Gastroesophageal sphincter (tissue), 3 donors: ENCODE results near the gene AGER.

ENCODE experiments used
- CTCF ChIP-seq, 4 experiments: fragments of 200-600 bp in 2 of 4; fragments of 450-650 bp in 2 of 4; sonication (generic) in 1 of 4; IDR thresholded peaks; one replicate each; pipeline ENCODE4 v1.5.1; 2017 to 2019; ENCODE audit warnings: antibody characterized with exemption in 4 of 4, mild to moderate bottlenecking in 2 of 4, moderate library complexity in 2 of 4
- EP300 ChIP-seq: sonication (generic); formaldehyde crosslinking; IDR thresholded peaks from one replicate; pipeline ENCODE4 v1.6.1; 2017; ENCODE audit warnings: antibody characterized with exemption, mild to moderate bottlenecking
- POLR2A ChIP-seq, 2 donors: fragments of 450-650 bp; IDR thresholded peaks; one replicate each; pipeline ENCODE4 v1.6.1; 2017; ENCODE audit warnings: antibody characterized with exemption in 2 of 2, mild to moderate bottlenecking in 2 of 2, moderate library complexity in 1 of 2

GRCh38 chr6:32132110-32132509 lies 51.9 kb downstream of the AGER start:
- no peak for TF ChIP-seq EP300
- no peak for TF ChIP-seq CTCF (IDR thresholded peaks at IDR 0.05)
- TF ChIP-seq POLR2A (IDR thresholded peaks at IDR 0.05): no peak
